Measurements from ENCODE around the gene S1PR5.

S1PR5 gene

DNA sequence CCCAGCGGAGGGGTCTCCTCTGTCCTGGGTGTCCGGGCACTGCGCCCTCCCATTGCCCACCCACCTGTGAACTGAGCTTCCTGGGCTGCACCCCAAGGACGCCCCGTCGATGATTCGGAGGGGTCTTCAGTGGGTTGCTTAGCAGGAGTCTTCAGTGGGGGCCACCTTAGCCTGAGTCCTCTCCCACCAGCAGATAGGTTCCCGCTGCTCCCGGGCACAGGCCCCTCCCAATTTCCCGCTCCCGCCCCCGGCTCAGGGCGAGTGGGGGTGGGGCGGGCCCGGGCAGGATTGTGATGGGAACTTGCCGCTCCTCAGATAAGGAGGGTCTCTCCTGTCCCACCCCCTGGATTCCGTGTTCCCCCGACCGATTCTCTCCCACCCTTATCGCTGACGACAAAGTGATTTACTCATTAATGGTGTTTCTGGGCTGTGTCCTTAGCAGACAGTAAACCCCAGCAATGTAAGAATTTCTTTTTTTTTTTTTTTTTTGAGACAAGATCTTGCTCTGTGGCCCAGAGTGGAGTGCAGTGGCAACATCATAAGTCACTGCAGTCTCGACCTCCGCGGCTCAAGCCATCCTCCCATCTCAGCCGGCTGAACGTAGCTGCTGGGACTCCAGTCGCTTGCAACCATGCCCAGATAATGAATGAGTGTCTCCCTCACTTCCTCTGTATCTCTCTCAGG is 655 bp upstream of the S1PR5 start:
- peak in 1 of 3 donors; percentile 30 for DNase-seq
- H3K36me3 ChIP-seq (ENCODE audit: control insufficient read depth, insufficient read depth, low read length) = no peaks in the 10 kb centered on the region
- H3K27ac ChIP-seq (ENCODE audit: insufficient read depth, low read length, poor library complexity, severe bottlenecking) = no peak overlapping the region
- peaks cover 31% of the 10 kb centered on the region for H3K4me1 ChIP-seq (ENCODE audit: control insufficient read depth, insufficient read depth, low read length, poor library complexity, severe bottlenecking)
- H3K4me3 ChIP-seq (ENCODE audit: insufficient read depth, low read depth, low read length, poor library complexity, severe bottlenecking) = peak overlapping the region; percentile 33
- no peaks in the 10 kb centered on the region for H3K9me3 ChIP-seq (ENCODE audit: control insufficient read depth, low read length)
- peaks cover 51% of the 10 kb centered on the region for H3K27me3 ChIP-seq (replicated peaks; ENCODE audit: control insufficient read depth, insufficient read depth, low read length, poor library complexity, severe bottlenecking)

DNA sequence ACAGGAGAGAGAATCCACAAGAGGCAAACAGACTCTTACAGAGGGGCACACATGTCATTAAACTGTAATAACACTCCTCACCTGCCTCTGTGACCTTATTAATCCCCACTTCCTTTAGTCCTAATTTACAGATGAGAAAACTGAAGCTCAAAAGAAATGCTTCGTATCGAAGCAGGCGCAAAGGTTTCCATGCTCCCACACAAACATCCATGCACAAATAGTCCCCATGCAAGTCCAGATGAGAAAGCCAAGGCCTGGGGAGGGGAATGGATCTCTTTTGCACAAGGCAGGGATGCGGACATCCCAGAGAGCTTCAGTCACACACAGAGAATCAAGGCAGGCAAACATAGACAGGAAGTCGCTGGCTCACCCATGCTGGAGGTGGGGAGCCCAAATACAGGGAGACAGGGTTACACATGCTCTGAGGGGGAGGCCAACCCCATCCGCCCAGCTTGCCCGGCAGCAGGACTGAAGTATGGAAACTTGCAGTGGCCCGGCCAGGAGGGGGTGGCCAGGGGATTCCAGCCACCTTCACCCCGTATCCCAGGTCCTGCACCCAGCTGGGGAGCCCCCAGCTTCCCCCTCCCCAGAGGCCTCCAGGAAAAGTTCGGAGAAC is 468 bp downstream of the S1PR5 start:
- Histone ChIP-seq H3K27ac (ENCODE audit: insufficient read depth, low read length, poor library complexity, severe bottlenecking) (no peak overlapping the region), H3K4me1 (ENCODE audit: control insufficient read depth, insufficient read depth, low read length, poor library complexity, severe bottlenecking) (peaks cover 31% of the 10 kb centered on the region), H3K9me3 (ENCODE audit: control insufficient read depth, low read length) (no peaks in the 10 kb centered on the region), H3K36me3 (ENCODE audit: control insufficient read depth, insufficient read depth, low read length) (no peaks in the 10 kb centered on the region), H3K4me3 (ENCODE audit: insufficient read depth, low read depth, low read length, poor library complexity, severe bottlenecking) (peak overlapping the region; percentile 33), H3K27me3 (replicated peaks; ENCODE audit: control insufficient read depth, insufficient read depth, low read length, poor library complexity, severe bottlenecking) (peaks cover 55% of the 10 kb centered on the region)
- no peak for DNase-seq

DNA sequence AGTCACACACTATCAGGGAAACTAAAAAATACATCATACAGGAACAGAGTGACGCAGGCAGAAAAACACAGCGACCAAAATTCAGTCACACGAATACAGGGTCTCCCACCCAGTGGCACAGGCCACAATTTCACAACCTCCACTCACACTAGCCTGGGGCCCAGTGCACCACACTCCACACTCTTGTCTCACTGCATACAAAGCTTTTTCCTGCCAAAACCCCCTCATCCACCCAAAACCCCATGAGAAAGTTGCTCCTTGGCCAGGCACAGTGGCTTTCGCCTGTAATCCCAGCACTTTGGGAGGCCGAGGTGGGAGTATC is 1.2 kb downstream of the S1PR5 start:
- peak in 1 of 3 donors; percentile 40 for DNase-seq
- no peaks in the 10 kb centered on the region for H3K9me3 ChIP-seq (ENCODE audit: control insufficient read depth, low read length)
- peaks cover 55% of the 10 kb centered on the region for H3K27me3 ChIP-seq (replicated peaks; ENCODE audit: control insufficient read depth, insufficient read depth, low read length, poor library complexity, severe bottlenecking)
- no peak overlapping the region for H3K4me3 ChIP-seq (ENCODE audit: insufficient read depth, low read depth, low read length, poor library complexity, severe bottlenecking)
- no peaks in the 10 kb centered on the region for H3K36me3 ChIP-seq (ENCODE audit: control insufficient read depth, insufficient read depth, low read length)
- no peak overlapping the region for H3K27ac ChIP-seq (ENCODE audit: insufficient read depth, low read length, poor library complexity, severe bottlenecking)
- peaks cover 31% of the 10 kb centered on the region for H3K4me1 ChIP-seq (ENCODE audit: control insufficient read depth, insufficient read depth, low read length, poor library complexity, severe bottlenecking)

- Histone ChIP-seq H3K36me3 (ENCODE audit: control insufficient read depth, insufficient read depth, low read length) (no peaks in the 10 kb centered on the region), H3K27me3 (replicated peaks; ENCODE audit: control insufficient read depth, insufficient read depth, low read length, poor library complexity, severe bottlenecking) (peaks cover 55% of the 10 kb centered on the region), H3K9me3 (ENCODE audit: control insufficient read depth, low read length) (no peaks in the 10 kb centered on the region), H3K4me1 (ENCODE audit: control insufficient read depth, insufficient read depth, low read length, poor library complexity, severe bottlenecking) (peaks cover 37% of the 10 kb centered on the region), H3K4me3 (ENCODE audit: insufficient read depth, low read depth, low read length, poor library complexity, severe bottlenecking) (no peak overlapping the region), H3K27ac (ENCODE audit: insufficient read depth, low read length, poor library complexity, severe bottlenecking) (no peak overlapping the region)
- no peak for DNase-seq
These were observed 2.8 kb downstream of the S1PR5 start for GRCh38 chr19:10514211-10515145.

- DNase-seq = no peak
- H3K4me1 ChIP-seq (ENCODE audit: control insufficient read depth, insufficient read depth, low read length, poor library complexity, severe bottlenecking) = peaks cover 36% of the 10 kb centered on the region
- H3K9me3 ChIP-seq (ENCODE audit: control insufficient read depth, low read length) = no peaks in the 10 kb centered on the region
- H3K27ac ChIP-seq (ENCODE audit: insufficient read depth, low read length, poor library complexity, severe bottlenecking) = no peak overlapping the region
- H3K27me3 ChIP-seq (replicated peaks; ENCODE audit: control insufficient read depth, insufficient read depth, low read length, poor library complexity, severe bottlenecking) = peaks cover 50% of the 10 kb centered on the region
- H3K36me3 ChIP-seq (ENCODE audit: control insufficient read depth, insufficient read depth, low read length) = no peaks in the 10 kb centered on the region
- H3K4me3 ChIP-seq (ENCODE audit: insufficient read depth, low read depth, low read length, poor library complexity, severe bottlenecking) = no peak overlapping the region
These were observed 4.0 kb downstream of the S1PR5 start for GRCh38 chr19:10513223-10513622.

- Histone ChIP-seq H3K27me3 (replicated peaks; ENCODE audit: control insufficient read depth, insufficient read depth, low read length, poor library complexity, severe bottlenecking) (peaks cover 32% of the 10 kb centered on the region), H3K4me3 (ENCODE audit: insufficient read depth, low read depth, low read length, poor library complexity, severe bottlenecking) (no peak overlapping the region), H3K9me3 (ENCODE audit: control insufficient read depth, low read length) (no peaks in the 10 kb centered on the region), H3K27ac (ENCODE audit: insufficient read depth, low read length, poor library complexity, severe bottlenecking) (no peak overlapping the region), H3K4me1 (ENCODE audit: control insufficient read depth, insufficient read depth, low read length, poor library complexity, severe bottlenecking) (peaks cover 22% of the 10 kb centered on the region), H3K36me3 (ENCODE audit: control insufficient read depth, insufficient read depth, low read length) (no peaks in the 10 kb centered on the region)
- peak in 1 of 3 donors; percentile 37 for DNase-seq
These were observed 6.9 kb downstream of the S1PR5 start for GRCh38 chr19:10510301-10510802.

DNA sequence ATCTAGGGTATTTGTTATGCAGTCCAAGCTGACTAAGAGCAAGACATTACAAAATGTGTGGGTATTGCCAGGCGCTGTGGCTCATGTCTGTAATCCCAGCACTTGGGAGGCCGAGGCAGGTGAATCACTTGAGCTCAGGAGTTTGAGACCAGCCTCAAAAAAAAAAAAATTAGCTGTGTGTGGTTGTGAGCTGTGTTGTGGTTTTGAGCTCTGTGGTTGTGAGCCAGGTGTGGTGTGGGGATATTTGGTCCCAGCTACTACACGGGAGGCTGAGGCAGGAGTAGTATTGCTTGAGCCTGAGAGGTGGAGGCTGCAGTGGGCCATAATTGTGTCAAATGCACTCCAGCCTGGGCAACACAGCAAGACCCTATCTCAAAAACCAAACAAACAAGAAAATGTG is 8.5 kb downstream of the S1PR5 start:
- H3K27ac ChIP-seq (ENCODE audit: insufficient read depth, low read length, poor library complexity, severe bottlenecking) = no peak overlapping the region
- H3K36me3 ChIP-seq (ENCODE audit: control insufficient read depth, insufficient read depth, low read length) = no peaks in the 10 kb centered on the region
- peak in 1 of 3 donors; percentile 31 for DNase-seq
- no peaks in the 10 kb centered on the region for H3K9me3 ChIP-seq (ENCODE audit: control insufficient read depth, low read length)
- H3K27me3 ChIP-seq (replicated peaks; ENCODE audit: control insufficient read depth, insufficient read depth, low read length, poor library complexity, severe bottlenecking) = peaks cover 17% of the 10 kb centered on the region
- H3K4me3 ChIP-seq (ENCODE audit: insufficient read depth, low read depth, low read length, poor library complexity, severe bottlenecking) = no peak overlapping the region
- H3K4me1 ChIP-seq (ENCODE audit: control insufficient read depth, insufficient read depth, low read length, poor library complexity, severe bottlenecking) = peaks cover 12% of the 10 kb centered on the region

DNA sequence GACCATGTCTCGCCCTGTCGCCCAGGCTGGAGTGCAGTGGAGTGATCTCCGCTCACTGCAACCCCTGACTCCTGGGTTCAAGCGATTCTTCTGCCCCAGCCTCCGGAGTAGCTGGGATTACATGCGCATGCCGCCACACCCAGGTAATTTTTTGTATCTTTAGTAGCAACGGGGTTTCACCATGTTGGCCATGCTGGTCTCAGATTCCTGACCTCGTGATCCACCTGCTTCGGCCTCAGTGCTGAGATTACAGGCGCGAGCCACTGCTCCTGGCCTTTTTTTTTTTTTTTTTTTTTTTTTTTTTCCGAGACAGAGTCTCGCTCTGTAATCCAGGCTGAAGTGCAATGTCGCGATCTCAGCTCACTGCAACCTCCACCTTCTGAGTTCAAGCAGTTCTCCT is 9.2 kb downstream of the S1PR5 start:
- peaks cover 12% of the 10 kb centered on the region for H3K4me1 ChIP-seq (ENCODE audit: control insufficient read depth, insufficient read depth, low read length, poor library complexity, severe bottlenecking)
- no peak for DNase-seq

DNA sequence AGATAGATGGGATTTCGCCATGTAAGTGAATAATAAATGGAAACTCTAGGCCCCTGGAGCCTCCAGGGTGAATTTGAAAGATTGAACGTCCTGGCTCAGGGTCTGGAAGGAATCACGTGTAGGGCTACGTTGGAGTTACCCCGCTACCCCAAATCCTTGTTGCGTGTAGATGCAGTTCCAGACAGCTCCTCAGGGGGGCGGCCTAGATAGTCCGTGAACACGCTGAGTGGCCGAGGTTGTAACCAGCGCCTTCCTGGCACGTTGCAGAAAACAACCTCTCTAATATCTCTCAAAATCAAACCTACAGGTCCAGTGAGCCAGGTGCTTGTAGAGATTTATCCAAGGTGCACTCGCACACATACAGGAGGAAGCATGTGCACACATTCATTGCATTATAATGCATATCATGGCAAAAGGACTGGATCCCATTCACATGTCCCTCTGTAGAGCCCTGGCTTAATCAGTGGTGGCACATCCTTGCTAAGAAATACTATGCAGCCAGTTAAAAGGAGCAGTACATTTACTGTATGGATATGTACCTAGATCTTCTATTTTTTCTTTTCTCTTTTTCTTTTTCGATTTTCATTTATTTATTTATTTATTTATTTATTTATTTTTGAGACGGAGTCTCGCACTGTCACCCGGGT is 11.5 kb downstream of the S1PR5 start:
- Histone ChIP-seq H3K27me3 (replicated peaks; ENCODE audit: control insufficient read depth, insufficient read depth, low read length, poor library complexity, severe bottlenecking) (peaks cover 5% of the 10 kb centered on the region), H3K36me3 (ENCODE audit: control insufficient read depth, insufficient read depth, low read length) (no peaks in the 10 kb centered on the region), H3K4me3 (ENCODE audit: insufficient read depth, low read depth, low read length, poor library complexity, severe bottlenecking) (no peak overlapping the region), H3K4me1 (ENCODE audit: control insufficient read depth, insufficient read depth, low read length, poor library complexity, severe bottlenecking) (peaks cover 21% of the 10 kb centered on the region), H3K27ac (ENCODE audit: insufficient read depth, low read length, poor library complexity, severe bottlenecking) (no peak overlapping the region), H3K9me3 (ENCODE audit: control insufficient read depth, low read length) (no peaks in the 10 kb centered on the region)
- DNase-seq = peak; percentile 55 to 65 (median 55)

More for the DNA sequence above, 9.2 kb downstream of the S1PR5 start:
- Histone ChIP-seq H3K9me3 (ENCODE audit: control insufficient read depth, low read length) (no peaks in the 10 kb centered on the region), H3K36me3 (ENCODE audit: control insufficient read depth, insufficient read depth, low read length) (no peaks in the 10 kb centered on the region), H3K27me3 (replicated peaks; ENCODE audit: control insufficient read depth, insufficient read depth, low read length, poor library complexity, severe bottlenecking) (peaks cover 10% of the 10 kb centered on the region), H3K4me3 (ENCODE audit: insufficient read depth, low read depth, low read length, poor library complexity, severe bottlenecking) (no peak overlapping the region), H3K27ac (ENCODE audit: insufficient read depth, low read length, poor library complexity, severe bottlenecking) (no peak overlapping the region)

Measured in effector memory CD4-positive, alpha-beta T cell (primary cell).